Astrocyte of the hippocampus (primary cell): ENCODE measurements around the gene DNAJA3.

Source experiments
- DNase-seq: peaks from one replicate; pipeline ENCODE4 v3.0.0; 2011; ENCODE audit warnings: low read depth, low spot score

The DNAJA3 gene

DNA sequence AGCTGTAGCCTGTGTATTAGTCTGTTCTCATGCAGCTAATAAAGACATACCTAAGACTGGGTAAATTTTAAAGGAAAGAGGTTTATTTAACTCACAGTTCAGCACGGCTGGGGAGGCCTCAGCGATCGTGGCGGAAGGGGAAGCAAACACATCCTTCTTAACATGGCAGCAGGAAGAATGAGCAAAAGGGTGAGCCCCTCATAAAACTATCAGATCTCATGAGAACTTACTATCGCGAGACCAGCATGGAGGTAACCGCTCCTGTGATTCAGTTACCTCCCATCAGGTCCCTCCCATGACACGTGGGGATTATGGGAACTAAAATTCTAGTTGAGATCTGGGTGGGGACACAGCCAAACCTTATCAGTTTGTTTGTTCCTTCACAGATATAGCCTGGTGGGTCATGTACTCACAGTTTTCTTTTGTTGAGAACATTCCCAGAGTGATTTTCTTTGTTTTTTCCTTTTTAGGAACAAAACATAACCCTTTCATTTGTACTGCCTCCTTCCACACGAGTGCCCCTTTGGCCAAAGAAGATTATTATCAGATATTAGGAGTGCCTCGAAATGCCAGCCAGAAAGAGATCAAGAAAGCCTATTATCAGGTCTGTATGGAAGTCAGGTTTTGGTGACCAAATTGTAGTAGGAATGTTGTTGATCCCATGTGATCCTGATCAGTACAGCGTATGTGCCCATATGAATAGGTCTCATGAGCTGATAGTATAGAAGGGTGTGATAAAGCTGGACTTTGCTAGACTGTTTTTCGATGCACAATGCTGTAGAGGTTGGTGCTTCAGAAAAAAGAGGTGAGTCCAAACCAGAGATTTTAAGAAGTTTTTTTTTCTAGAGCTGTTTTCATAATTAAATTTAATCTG lies 8.5 kb downstream of the DNAJA3 start:
- no peak for DNase-seq

DNA sequence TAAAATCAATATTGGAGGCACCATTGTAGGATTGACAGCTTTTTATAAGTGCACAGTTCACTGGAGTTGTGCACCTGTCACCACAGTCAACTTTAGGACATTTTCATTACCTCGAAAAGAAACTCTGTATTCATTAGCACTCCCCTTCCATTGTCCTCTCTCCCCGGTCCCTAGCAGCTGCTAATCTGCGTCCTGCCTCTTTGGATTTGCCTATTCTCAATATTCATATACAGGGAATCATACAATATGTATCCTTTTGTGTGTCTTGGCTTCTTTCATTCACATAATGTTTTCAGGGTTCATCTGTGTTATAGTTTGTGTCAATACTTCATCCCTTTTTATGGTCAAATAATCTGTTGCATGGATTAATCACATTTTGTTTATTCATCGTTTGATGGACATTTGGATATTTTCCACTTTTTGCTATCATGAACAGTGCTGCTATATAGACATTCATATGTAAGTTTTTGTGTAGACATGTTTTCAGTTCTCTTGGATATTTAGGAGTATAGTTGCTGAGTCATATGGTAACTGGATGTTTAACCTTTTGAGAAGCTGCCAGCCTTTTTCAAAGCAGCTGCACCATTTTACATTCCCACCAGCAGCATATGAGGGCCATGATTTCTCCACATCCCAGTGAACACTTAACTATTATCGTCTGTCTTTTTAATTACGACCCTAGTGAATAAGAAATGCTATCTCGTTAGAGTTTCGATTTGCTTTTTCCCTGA lies 9.8 kb downstream of the DNAJA3 start:
- DNase-seq, result peak; percentile 10

DNA sequence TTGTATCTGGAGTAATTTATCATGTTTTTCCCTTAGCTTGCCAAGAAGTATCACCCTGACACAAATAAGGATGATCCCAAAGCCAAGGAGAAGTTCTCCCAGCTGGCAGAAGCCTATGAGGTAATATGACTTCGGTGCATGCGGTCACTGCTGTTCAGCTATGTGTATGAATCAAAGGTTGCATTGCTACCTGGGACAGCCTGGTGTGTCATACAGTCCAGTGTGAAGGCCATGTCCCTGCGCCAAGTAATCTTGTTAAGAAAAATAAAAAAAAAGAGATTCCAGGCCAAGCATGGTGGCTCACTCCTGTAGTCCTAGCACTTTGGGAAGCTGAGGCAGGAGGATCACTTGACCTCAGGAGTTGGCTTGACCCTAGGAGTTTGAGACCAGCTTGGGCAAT lies 11.7 kb downstream of the DNAJA3 start:
- no peak for DNase-seq

DNA sequence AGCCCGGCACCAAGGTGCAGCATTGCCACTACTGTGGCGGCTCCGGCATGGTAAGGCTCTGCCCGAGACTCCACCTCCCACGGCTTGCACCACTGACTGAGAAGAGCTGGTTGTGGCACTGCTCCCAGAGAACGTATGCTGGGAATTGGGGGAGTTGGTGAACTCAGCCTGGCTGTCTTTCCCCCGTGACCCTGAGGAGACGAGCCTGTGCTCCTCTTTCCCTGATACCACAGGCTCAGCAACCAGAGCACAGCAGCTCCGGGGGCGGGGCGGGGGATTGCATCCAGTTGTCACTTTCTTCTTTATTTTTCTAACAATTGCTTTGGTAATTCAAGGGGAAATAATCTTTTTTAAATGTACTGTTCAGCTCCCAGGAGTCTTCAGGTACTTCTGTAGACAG lies 16.7 kb downstream of the DNAJA3 start:
- DNase-seq, result no peak

DNA sequence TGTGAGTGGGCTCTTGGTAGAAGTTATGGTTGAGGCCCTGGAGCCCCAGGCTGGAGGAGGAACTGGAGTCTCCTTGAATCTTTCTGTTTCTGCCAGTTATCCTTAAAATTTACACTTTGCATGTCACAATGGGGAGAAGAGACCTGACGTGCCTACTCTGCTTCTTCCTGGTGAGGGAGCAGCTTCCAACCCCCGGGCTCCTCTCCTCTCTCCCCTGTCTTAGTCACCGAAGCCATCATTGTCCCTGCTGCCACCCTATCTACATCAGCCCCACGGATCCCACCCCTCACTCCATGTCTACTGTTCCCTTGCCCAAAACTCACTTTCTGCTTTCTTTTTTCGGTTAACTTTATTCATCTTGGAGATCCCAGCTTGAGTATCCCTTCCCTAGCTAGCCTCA lies 17.6 kb downstream of the DNAJA3 start:
- DNase-seq, result no peak

DNA sequence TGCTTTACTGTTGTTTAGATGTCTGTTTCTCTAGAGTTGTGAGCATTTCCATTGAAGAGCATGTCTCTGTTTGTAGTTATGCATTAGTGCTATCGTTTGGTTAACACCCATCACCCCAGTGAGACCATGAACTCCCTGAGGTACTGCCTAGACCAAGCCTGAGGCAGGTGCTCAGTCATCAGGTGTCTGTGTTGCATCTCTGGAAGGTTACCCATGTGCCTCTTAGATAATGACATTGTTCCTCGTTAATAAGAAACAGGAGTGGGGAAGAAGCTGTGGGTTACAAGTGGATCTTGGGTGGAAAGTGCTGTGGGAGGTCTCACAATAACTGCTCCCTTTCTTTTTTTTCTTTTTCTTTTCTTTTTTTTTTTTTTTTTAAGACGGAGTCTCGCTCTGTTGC lies 18.3 kb downstream of the DNAJA3 start:
- no peak for DNase-seq

DNA sequence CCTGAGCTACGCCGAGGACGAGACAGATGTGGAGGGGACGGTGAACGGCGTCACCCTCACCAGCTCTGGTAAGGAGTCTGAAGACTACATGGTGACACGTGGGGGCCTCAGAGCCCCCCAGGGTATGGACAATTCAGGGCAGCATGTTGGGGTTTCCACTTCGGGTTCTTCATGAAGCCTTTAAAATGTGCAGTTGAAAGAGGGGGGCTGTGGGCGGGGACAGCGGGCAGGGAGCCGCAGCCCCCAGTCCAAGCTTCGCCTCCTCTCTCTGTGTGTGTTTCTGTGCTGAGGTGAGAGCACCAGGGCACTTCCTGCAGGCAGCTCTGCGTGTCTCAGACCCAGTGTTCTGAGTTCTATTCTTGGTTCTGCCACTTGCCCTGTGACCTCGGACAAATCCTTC lies 24.8 kb downstream of the DNAJA3 start:
- DNase-seq, result no peak

DNA sequence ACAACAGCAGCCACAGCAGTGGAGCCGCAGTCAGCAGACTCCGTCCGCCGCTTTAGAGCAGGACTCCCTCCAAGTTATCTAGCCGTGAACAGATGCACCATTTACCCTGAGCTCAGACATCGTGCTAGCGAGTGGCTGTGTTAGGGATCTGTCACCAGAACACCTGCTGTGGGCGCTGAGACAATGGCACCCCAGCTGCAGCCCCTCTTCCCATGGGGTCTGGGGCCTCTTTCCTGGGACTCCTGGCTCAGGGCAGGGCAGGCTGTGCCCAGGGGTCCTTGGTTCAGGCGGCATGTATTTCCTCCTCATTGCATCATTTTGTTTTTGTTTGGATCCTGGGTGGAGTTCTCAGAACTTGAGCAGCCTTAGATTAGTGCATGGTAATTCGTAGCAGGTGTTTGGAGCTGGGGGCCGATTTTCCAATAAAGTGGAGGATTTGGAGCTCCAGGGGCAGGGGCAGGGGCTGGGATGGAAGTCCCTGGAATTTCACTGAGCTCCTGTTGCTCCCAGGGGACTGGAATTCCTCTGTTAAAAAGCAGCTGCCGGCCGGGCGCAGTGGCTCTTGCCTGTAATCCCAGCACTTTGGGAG lies 25.4 kb downstream of the DNAJA3 start:
- no peak for DNase-seq

DNA sequence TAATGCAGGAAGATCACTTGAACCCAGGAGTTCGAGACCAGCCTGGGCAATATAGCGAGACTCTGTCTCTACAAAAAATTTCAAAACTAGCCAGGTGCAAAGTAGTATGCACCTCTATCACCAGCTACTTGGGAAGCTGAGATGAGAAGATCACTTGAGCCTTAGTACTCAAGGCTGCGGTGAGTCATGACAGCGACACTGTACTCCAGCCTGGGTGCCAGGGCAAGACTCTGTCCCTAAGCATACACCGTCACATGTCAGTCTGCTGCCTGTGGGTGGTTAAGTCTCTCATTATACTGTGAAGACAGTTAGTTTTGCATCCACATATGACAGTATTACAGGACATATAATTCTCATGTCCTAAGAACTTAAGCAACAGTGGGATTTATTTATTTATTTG lies 27.0 kb downstream of the DNAJA3 start:
- no peak for DNase-seq

DNA sequence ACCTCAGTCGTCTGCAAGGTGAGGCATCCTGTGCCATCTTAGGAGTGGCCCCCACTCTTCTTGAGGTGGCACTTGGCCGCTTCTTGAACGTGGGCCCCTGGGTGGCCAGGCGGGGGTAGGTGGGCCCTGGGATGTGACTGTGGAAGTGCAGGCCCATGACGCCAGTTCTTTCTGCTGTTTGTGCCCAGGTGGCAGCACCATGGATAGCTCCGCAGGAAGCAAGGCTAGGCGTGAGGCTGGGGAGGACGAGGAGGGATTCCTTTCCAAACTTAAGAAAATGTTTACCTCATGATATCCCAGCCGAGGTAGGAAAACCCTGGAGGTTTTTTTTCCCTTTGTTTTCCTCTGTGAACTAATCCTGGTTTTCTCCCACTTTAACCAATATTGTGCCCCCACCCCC lies 29.0 kb downstream of the DNAJA3 start:
- peak; percentile 33 for DNase-seq

DNA sequence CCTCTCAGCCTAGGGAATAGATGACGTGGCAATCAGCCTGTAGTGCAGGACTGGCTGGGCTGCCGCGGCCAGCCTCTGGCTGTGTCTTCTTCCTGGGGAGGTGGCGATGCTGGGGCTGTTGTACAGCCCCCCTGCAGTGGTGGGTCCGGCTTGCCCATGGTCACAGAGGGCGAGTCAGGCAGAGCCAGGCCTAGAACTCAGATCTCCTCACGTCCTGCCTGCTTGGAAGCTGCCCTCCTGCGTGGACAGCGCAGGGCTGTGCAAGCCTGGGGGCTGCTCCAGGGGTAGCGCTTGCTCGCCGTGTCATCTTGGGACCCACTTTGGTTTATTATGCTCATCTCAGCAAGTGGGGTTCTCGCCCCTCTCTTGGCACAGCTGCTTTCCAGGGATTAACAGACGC lies 29.4 kb downstream of the DNAJA3 start:
- no peak for DNase-seq

DNA sequence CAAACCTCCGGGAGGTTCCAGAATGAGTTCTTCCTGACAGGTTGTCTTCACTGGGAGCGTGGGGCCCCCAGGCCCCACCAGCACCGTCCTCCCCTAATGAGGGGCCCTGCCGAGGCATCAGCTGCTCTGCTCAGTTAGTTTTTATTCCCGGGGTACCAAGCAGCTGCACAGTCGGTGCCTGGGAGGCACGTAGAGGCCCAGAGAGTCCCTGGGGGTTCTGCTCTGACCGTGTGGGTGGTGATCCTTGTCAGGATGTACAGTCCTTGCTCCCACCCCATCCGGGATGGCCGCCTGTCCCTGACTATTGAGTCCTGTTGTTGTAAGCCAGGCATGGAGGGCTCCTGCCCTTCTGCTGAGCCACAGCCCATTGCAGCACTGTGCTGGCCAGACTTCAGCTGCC lies 30.3 kb downstream of the DNAJA3 start:
- no peak for DNase-seq

DNA sequence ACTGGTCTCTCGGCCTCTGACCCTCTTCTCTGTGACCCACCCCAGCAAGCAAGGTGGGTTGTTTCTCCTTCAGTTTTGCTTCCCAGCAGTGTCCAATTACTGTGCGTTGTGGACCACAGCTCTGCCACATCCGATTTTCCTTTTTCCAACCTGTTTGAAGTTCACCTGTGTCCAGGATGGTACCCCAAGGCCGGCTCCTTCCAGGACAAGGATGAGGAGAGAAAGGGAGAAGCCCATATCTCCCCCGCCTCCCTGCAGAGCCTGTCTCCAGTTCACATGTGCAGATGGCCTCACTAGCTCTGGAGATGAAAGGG lies 35.2 kb downstream of the DNAJA3 start:
- no peak for DNase-seq

DNA sequence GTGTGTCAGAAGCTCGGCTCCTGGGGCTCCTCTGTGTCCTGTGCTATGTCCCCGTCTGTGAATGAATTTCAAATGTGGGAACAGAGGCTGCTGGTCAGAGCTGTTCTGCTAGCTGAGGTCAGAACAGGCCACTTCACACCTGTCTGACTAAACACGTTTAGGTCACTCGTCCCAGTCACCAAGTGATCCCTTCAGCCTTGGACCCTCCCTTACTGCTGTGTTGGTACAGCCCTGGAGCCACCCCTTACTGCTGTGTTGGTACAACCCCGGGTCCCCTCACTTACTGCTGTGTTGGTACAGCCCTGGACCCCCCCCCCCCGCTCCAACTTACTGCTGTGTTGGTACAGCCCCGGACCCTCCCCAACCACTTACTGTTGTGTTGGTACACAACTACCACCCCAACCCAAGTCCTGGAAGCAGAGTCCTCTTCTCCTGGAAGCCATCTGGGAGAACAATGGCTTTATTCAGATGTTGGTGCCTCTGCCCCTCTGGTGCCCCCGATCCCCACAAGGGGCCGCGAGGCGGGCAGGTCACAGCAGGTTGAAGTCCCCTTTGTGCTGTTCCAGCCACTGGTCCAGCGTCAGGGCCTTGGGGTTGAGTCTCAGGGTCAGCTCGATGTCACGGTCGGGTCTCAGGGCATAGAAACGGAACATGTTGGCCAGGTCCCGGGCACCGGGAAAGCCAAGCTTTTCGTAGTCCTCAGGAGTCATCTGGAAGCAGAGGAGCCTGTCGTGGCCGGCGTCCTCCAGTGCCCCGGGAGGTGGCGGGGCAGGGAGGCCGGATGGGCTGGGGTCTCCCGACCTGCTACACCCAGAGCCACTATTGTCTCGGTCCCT lies 35.8 kb downstream of the DNAJA3 start:
- no peak for DNase-seq

DNA sequence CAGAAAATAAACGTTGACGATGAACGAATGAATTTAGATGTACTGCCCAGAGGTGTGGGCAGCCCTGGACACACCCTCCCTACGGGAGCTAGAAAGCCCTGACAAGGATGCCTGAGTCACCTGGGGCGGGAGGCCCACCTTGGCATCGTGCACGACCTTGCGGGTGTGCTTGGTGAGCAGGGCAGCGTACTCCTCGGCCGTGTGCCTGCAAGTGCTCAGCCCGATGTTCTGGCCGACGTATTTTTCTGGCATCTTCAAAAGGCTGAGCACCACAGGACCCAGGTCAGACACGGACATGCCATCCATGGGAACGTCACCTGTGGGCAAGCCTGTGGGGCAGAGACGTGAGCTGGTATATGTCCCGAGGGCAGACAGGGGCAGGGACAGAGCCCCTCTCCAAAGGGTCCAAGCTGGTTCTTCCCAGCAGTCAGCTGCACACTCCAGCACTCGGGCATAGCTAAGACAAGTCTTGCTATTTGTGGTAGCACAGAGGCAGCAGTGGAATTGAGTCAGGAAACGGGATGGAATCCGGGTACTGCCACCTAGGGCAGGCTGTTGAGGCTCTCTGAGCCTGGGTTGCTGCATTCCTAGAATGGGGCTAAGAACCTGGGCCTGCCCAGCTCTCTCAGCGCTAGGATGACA lies 38.0 kb downstream of the DNAJA3 start:
- DNase-seq, result peak; percentile 12

DNA sequence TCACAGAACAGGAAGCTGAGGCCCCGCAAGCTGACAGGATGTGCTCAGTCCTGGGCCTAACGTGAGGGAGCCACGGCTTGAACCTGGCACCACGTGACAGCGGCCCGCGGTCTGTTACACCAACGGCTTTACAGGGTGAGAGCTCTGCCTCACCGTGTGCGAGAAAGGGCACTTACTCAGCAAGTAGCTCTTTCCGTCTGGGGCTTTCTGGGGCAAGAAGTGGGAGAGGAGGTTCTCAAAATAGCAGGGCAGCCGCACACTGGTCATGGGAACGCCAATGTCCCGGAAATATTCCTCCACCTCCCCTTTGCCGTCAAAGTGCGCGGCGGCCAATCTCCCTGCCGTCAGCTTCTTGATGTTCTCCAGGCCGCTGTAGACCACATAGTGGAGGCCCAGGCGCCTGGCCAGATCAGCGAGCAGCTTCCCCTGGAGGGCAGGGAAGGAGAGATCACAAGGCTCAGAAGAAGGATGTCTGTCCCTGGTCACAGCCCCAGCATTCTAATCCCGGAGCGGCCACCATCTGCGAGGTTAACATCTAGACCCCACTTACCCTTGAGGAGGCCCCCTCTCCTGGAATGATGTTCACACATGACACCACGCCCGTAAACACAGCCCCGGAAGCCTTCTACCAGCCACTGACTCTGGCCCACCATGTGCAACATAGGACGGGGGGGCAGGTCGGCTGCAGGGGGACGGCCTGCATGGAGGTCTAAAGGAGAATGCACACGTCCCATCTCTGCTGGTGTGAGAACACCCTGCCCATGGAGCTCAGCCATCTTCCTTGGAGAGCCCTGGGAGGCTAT lies 40.5 kb downstream of the DNAJA3 start:
- DNase-seq, result no peak

DNA sequence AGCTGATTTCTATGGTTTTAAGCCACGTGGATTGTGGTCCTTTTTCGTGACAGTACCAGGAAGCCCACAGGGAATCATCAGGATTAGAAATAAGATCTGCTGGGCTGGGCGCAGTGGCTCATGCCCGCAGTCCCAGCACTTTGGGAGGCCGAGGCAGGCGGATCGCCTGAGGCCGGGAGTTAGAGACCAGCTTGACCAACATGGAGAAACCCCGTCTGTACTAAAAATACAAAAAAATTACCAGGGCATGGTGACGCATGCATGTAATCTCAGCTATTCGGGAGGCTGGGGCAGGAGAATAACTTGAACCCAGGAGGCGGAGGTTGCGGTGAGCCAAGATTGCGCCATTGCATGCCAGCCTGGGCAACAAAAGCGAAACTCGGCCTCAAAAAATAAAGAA lies 42.2 kb downstream of the DNAJA3 start:
- DNase-seq, result no peak

DNA sequence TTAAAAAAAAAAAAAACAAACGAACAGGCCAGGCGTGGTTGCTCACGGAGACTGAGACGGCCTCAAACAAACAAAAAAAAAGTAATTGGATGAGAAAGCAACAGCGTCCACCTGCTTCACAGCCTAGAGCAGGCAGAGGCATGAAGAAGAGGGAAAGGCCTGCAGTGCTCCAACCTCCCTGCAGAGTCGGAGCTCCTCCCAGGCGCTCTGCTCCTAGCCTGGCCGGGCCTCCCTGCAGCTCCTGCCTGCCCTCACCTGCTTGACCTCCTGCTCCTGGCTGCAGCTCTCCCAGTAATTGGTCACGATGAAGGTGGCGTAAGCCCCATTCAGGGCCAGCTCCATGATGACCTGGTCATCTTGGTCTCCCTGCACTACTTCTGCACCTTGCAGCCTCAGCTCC lies 43.3 kb downstream of the DNAJA3 start:
- no peak for DNase-seq

DNA sequence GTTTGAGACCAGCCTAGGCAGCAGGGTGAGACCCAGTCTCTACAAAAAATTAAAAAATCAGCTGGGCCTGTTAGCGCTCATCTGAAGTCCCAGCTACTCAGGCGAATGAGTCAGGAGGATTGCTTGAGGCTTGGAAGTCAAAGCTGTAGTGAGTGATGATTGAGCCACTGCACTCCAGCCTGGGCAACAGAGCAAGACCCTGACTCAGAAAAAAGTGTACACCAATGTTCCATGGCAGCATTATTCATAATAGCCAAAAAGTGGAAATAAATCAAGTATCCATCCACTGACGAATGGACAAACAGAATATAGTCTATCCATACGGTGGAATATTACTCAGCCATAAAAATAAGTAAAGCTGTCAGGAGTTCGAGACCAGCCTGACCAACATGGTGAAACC lies 46.2 kb downstream of the DNAJA3 start:
- no peak for DNase-seq

DNA sequence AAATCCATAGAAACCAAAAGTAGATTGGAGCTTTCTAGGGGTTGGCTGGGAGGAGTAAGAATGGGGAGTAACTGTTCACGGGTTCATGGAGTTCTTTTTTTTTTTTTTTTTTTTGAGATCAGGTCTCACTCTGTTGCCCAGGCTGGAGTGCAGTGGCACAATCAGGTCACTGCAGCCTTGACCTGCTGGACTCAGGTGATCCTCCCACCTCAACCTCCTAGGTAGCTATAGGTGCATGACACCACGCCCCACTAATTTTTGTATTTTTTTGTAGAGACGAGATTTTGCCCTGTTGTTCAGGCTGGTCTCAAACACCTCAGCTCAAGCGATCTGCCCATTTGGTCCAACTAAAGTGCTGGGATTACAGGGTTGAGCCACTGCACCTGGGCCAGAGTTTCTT lies 47.2 kb downstream of the DNAJA3 start:
- no peak for DNase-seq
